ENCODE measurements around the gene MYRF. TPM values are rescaled to one million over a fixed set of nuclear protein-coding genes. Genes with fewer than 3 reads are reported as not detected.

MYRF gene
- polyA plus RNA-seq, 1 experiment, result 2.7 TPM

GRCh38 chr11:61817471-61818202 is 65.2 kb downstream of the MYRF start:
- TF ChIP-seq CTCF (IDR thresholded peaks at IDR 0.05; ENCODE audit: low read depth, low read length), result no peak
- H3K27ac ChIP-seq (ENCODE audit: low read depth, low read length), result peak overlapping the region; percentile 68
- ChIA-PET POLR2A (interaction anchor here (0.8 to 2.6 kb wide), 3 partner anchors 11 to 150 kb away, joined by 4 to 29 read pairs (median 4); partner anchors contain the start of gene FADS2), CTCF (interaction anchor here (1.1 to 6.3 kb wide), 3 partner anchors 12 to 265 kb away, joined by 4 to 68 read pairs (median 5); no protein-coding TSS in a partner anchor)
- peaks cover 2% of the 10 kb centered on the region; the same call in 1 of the 2 replicates for H3K9me3 ChIP-seq (ENCODE audit: control insufficient read depth, insufficient read depth, low read length)
- no peaks in the 10 kb centered on the region for H3K27me3 ChIP-seq (ENCODE audit: control insufficient read depth, insufficient read depth, low read length)
- no peak for DNase-seq (ENCODE audit: low read depth, low spot score)
- H3K4me3 ChIP-seq (ENCODE audit: low read depth, low read length), result peak overlapping the region; percentile 89

GRCh38 chr11:61820174-61820573 is 67.7 kb downstream of the MYRF start:
- CTCF ChIA-PET, result interaction anchor here (0.8 to 2.4 kb wide), 4 partner anchors 9 to 288 kb away, joined by 4 to 7 read pairs (median 6); no protein-coding TSS in a partner anchor
- no peak for TF ChIP-seq CTCF (IDR thresholded peaks at IDR 0.05; ENCODE audit: low read depth, low read length)

DNA sequence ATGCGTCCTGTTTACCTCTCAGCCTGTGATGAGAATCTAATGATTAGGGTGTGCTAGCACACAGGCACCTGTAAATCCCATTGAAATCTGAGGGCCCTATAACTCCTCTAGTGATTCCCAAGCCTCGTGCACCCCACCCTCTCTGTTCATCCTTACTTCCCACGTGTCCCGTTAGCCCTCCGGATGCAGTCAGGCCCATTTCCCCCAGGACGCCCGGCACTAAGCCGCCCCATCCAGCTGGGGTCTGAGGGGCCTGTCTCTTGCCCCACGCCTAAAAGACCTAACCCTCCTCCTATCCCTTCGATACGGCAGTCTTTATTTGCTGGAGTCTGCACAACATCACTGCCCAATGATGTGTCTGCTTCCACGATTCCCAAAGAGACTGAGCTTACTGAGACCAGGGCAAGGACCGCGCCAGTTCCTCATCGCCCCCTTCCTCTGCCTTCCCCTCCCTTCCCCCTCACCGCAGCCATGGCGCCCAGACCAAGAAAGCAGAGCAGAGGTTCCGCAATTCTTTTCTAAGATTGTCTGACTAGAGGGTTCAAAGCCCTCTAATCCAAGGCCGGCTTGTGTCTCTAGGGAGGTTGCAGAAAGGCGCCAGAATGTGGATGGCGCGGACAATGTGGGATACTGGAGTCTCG is 74.6 kb downstream of the MYRF start:
- POLR2A ChIA-PET, result interaction anchor here (1.5 kb wide), 1 partner anchor 30 kb away, joined by 13 read pairs; no protein-coding TSS in a partner anchor
- no peaks in the 10 kb centered on the region for H3K9me3 ChIP-seq (ENCODE audit: control insufficient read depth, insufficient read depth, low read length)
- no peak for DNase-seq (ENCODE audit: low read depth, low spot score)
- H3K27ac ChIP-seq (ENCODE audit: low read depth, low read length), result peak overlapping the region; percentile 65
- no peaks in the 10 kb centered on the region for H3K27me3 ChIP-seq (ENCODE audit: control insufficient read depth, insufficient read depth, low read length)
- CTCF ChIA-PET, result no interaction called here
- TF ChIP-seq CTCF (IDR thresholded peaks at IDR 0.05; ENCODE audit: low read depth, low read length), result no peak
- peak overlapping the region; percentile 87 for H3K4me3 ChIP-seq (ENCODE audit: low read depth, low read length)

More at GRCh38 chr11:61820174-61820573, 67.7 kb downstream of the MYRF start:
- Histone ChIP-seq H3K27me3 (ENCODE audit: control insufficient read depth, insufficient read depth, low read length) (no peaks in the 10 kb centered on the region), H3K9me3 (ENCODE audit: control insufficient read depth, insufficient read depth, low read length) (peaks cover 2% of the 10 kb centered on the region; the same call in 1 of the 2 replicates), H3K27ac (ENCODE audit: low read depth, low read length) (no peak overlapping the region), H3K4me3 (ENCODE audit: low read depth, low read length) (no peak overlapping the region)
- POLR2A ChIA-PET, result no interaction called here
- no peak for DNase-seq (ENCODE audit: low read depth, low spot score)

GRCh38 chr11:61827571-61828378 is 75.3 kb downstream of the MYRF start, which contains the start of gene FADS2:
Gene FADS2, plus strand, starts transcription at chr11:61828300. Its CDS starts 91 bp downstream, at chr11:61828391.
- Histone ChIP-seq H3K27ac (ENCODE audit: low read depth, low read length) (peak within 1 kb of the TSS; percentile 65), H3K9me3 (ENCODE audit: control insufficient read depth, insufficient read depth, low read length) (no peaks in the 10 kb centered on the region), H3K4me3 (ENCODE audit: low read depth, low read length) (peak within 1 kb of the TSS; percentile 87), H3K27me3 (ENCODE audit: control insufficient read depth, insufficient read depth, low read length) (no peaks in the 10 kb centered on the region)
- DNase-seq (ENCODE audit: low read depth, low spot score), result peak; percentile 80
- CTCF ChIA-PET, result interaction anchor here (1.0 to 1.8 kb wide), 3 partner anchors 13 to 30 kb away, joined by 3 to 11 read pairs (median 4); no protein-coding TSS in a partner anchor
- POLR2A ChIA-PET, result interaction anchor here (0.5 to 2.7 kb wide), 9 partner anchors 12 to 861 kb away, joined by 3 to 29 read pairs (median 4); partner anchors contain the start of genes FADS1, FEN1, LRRN4CL and TUT1
- TF ChIP-seq CTCF (IDR thresholded peaks at IDR 0.05; ENCODE audit: low read depth, low read length), result 0 out of 2 replicates have a peak, but pooled peaks have one; percentile 3

Data from AG04450 (cell line).